IgD-negative memory B cell (primary cell): ENCODE results near the gene ZBED4. TPM values are rescaled to one million over a fixed set of nuclear protein-coding genes. Genes with fewer than 3 reads are reported as not detected.

Source experiments
- H3K27ac Mint-ChIP-seq, 3 donors: one replicate each; pipeline ENCODE4 v1.8.0; 2020 to 2022; ENCODE audit warnings: mild to moderate bottlenecking in 3 of 3, mixed read lengths in 3 of 3, moderate library complexity in 1 of 3
- H3K27me3 Mint-ChIP-seq: one replicate; pipeline ENCODE4 v1.8.0; 2021; ENCODE audit warnings: mixed read lengths
- H3K36me3 Mint-ChIP-seq: one replicate; pipeline ENCODE4 v1.8.0; 2020; ENCODE audit warnings: mild to moderate bottlenecking, mixed read lengths
- H3K4me1 Mint-ChIP-seq, 3 donors: one replicate each; pipeline ENCODE4 v1.8.0; 2020 to 2022; ENCODE audit warnings: mixed read lengths in 3 of 3, mild to moderate bottlenecking in 1 of 3
- H3K4me3 Mint-ChIP-seq, 4 donors: one replicate each; pipeline ENCODE4 v1.8.0; 2020 to 2022; ENCODE audit warnings: mild to moderate bottlenecking in 4 of 4, mixed read lengths in 4 of 4, moderate library complexity in 3 of 4
- H3K9me3 Mint-ChIP-seq, 3 donors: one replicate each; pipeline ENCODE4 v1.8.0; 2020 to 2021; ENCODE audit warnings: mixed read lengths in 3 of 3, mild to moderate bottlenecking in 1 of 3
- polyA plus RNA-seq: library from polyadenylated mRNA; unstranded; fragments of 300-500 nt; fragmentation: Illumina TruSeq; gene quantifications from one replicate; pipeline ENCODE4 v1.2.3, GENCODE V29; 2021

Gene ZBED4
- polyA plus RNA-seq, 1 donor from 2014 or later: 5.0 TPM

- Mint-ChIP-seq H3K9me3 (peaks cover 0 to 2% (median 0%) of the 10 kb centered on the region in 3 donors), H3K4me1 (no peaks in the 10 kb centered on the region), H3K27ac (no peak overlapping the region), H3K4me3 (no peak overlapping the region), H3K27me3 (no peaks in the 10 kb centered on the region), H3K36me3 (peaks cover 15% of the 10 kb centered on the region)
Observed at GRCh38 chr22:49904040-49904369, 50.4 kb downstream of the ZBED4 start.

- Mint-ChIP-seq H3K4me1 (no peaks in the 10 kb centered on the region), H3K9me3 (peaks cover 0 to 2% (median 0%) of the 10 kb centered on the region in 3 donors), H3K4me3 (no peak overlapping the region), H3K27ac (peak overlapping the region in 1 of 3 donors; percentile 31), H3K27me3 (no peaks in the 10 kb centered on the region), H3K36me3 (peaks cover 15% of the 10 kb centered on the region)
Observed at GRCh38 chr22:49905465-49905864, 51.8 kb downstream of the ZBED4 start.

- Mint-ChIP-seq H3K27me3 (no peaks in the 10 kb centered on the region), H3K9me3 (peaks cover 0 to 2% (median 0%) of the 10 kb centered on the region in 3 donors), H3K27ac (no peak overlapping the region), H3K4me3 (no peak overlapping the region), H3K4me1 (no peaks in the 10 kb centered on the region), H3K36me3 (peaks cover 10% of the 10 kb centered on the region)
Observed at GRCh38 chr22:49906071-49906798, 52.6 kb downstream of the ZBED4 start.

- H3K27ac Mint-ChIP-seq: no peak overlapping the region
- no peaks in the 10 kb centered on the region for H3K27me3 Mint-ChIP-seq
- H3K4me1 Mint-ChIP-seq: no peaks in the 10 kb centered on the region
- H3K9me3 Mint-ChIP-seq: no peaks in the 10 kb centered on the region
- no peak overlapping the region for H3K4me3 Mint-ChIP-seq
- peaks cover 6% of the 10 kb centered on the region for H3K36me3 Mint-ChIP-seq
Observed at GRCh38 chr22:49906799-49907290, 53.2 kb downstream of the ZBED4 start.

GRCh38 chr22:49907807-49908206 lies 54.2 kb downstream of the ZBED4 start:
- H3K27ac Mint-ChIP-seq: peak overlapping the region in 1 of 3 donors; percentile 48
- peaks cover 2% of the 10 kb centered on the region for H3K36me3 Mint-ChIP-seq
- peak overlapping the region in 1 of 4 donors; percentile 57 for H3K4me3 Mint-ChIP-seq
- no peaks in the 10 kb centered on the region for H3K4me1 Mint-ChIP-seq
- no peaks in the 10 kb centered on the region for H3K9me3 Mint-ChIP-seq
- H3K27me3 Mint-ChIP-seq: no peaks in the 10 kb centered on the region

- H3K4me3 Mint-ChIP-seq: no peak overlapping the region
- no peak overlapping the region for H3K27ac Mint-ChIP-seq
- no peaks in the 10 kb centered on the region for H3K4me1 Mint-ChIP-seq
- H3K27me3 Mint-ChIP-seq: no peaks in the 10 kb centered on the region
- peaks cover 2% of the 10 kb centered on the region for H3K36me3 Mint-ChIP-seq
- H3K9me3 Mint-ChIP-seq: no peaks in the 10 kb centered on the region
Observed at GRCh38 chr22:49909476-49910205, 56.0 kb downstream of the ZBED4 start.

GRCh38 chr22:49910229-49911155 lies 56.8 kb downstream of the ZBED4 start:
- no peaks in the 10 kb centered on the region for H3K9me3 Mint-ChIP-seq
- H3K27me3 Mint-ChIP-seq: no peaks in the 10 kb centered on the region
- peak overlapping the region in 1 of 3 donors; percentile 62 for H3K27ac Mint-ChIP-seq
- H3K4me1 Mint-ChIP-seq: no peaks in the 10 kb centered on the region
- H3K4me3 Mint-ChIP-seq: no peak overlapping the region
- H3K36me3 Mint-ChIP-seq: peaks cover under 1% of the 10 kb centered on the region

GRCh38 chr22:49911881-49912625 lies 58.4 kb downstream of the ZBED4 start:
- Mint-ChIP-seq H3K36me3 (no peaks in the 10 kb centered on the region), H3K27ac (no peak overlapping the region)

GRCh38 chr22:49913026-49913425 lies 59.4 kb downstream of the ZBED4 start:
- no peak overlapping the region for H3K27ac Mint-ChIP-seq
- H3K4me1 Mint-ChIP-seq: peaks cover 5 to 7% (median 6%) of the 10 kb centered on the region in 3 donors
- no peaks in the 10 kb centered on the region for H3K36me3 Mint-ChIP-seq
- no peaks in the 10 kb centered on the region for H3K27me3 Mint-ChIP-seq
- no peaks in the 10 kb centered on the region for H3K9me3 Mint-ChIP-seq
- peak overlapping the region in 1 of 4 donors; percentile 12 for H3K4me3 Mint-ChIP-seq

More at GRCh38 chr22:49911881-49912625, 58.4 kb downstream of the ZBED4 start:
- Mint-ChIP-seq H3K4me1 (peaks cover 0 to 3% (median 0%) of the 10 kb centered on the region in 3 donors), H3K4me3 (no peak overlapping the region), H3K27me3 (no peaks in the 10 kb centered on the region), H3K9me3 (no peaks in the 10 kb centered on the region)

GRCh38 chr22:49913446-49913845 lies 59.8 kb downstream of the ZBED4 start:
- H3K27ac Mint-ChIP-seq: peak overlapping the region in 1 of 3 donors; percentile 39
- peak overlapping the region in 1 of 4 donors; percentile 12 for H3K4me3 Mint-ChIP-seq
- no peaks in the 10 kb centered on the region for H3K27me3 Mint-ChIP-seq
- no peaks in the 10 kb centered on the region for H3K36me3 Mint-ChIP-seq
- H3K4me1 Mint-ChIP-seq: peaks cover 5 to 7% (median 6%) of the 10 kb centered on the region in 3 donors
- no peaks in the 10 kb centered on the region for H3K9me3 Mint-ChIP-seq

- no peak overlapping the region for H3K27ac Mint-ChIP-seq
- H3K36me3 Mint-ChIP-seq: no peaks in the 10 kb centered on the region
- no peaks in the 10 kb centered on the region for H3K27me3 Mint-ChIP-seq
- H3K9me3 Mint-ChIP-seq: no peaks in the 10 kb centered on the region
- peaks cover 5 to 7% (median 6%) of the 10 kb centered on the region in 3 donors for H3K4me1 Mint-ChIP-seq
- no peak overlapping the region for H3K4me3 Mint-ChIP-seq
Observed at GRCh38 chr22:49914256-49914655, 60.6 kb downstream of the ZBED4 start.

GRCh38 chr22:49915610-49916009 lies 62.0 kb downstream of the ZBED4 start:
- no peaks in the 10 kb centered on the region for H3K9me3 Mint-ChIP-seq
- H3K4me1 Mint-ChIP-seq: peaks cover 6 to 13% (median 11%) of the 10 kb centered on the region in 3 donors
- no peak overlapping the region for H3K27ac Mint-ChIP-seq
- H3K36me3 Mint-ChIP-seq: no peaks in the 10 kb centered on the region
- peak overlapping the region in 2 of 4 donors; percentile 9 to 81 for H3K4me3 Mint-ChIP-seq
- H3K27me3 Mint-ChIP-seq: no peaks in the 10 kb centered on the region

GRCh38 chr22:49916831-49917230 lies 63.2 kb downstream of the ZBED4 start:
- H3K27ac Mint-ChIP-seq: peak overlapping the region in 1 of 3 donors; percentile 23
- H3K36me3 Mint-ChIP-seq: peaks cover 2% of the 10 kb centered on the region
- peaks cover 6 to 13% (median 11%) of the 10 kb centered on the region in 3 donors for H3K4me1 Mint-ChIP-seq
- H3K27me3 Mint-ChIP-seq: no peaks in the 10 kb centered on the region
- peak overlapping the region in 3 of 4 donors; percentile 83 to 94 (median 92) for H3K4me3 Mint-ChIP-seq
- H3K9me3 Mint-ChIP-seq: no peaks in the 10 kb centered on the region
